HepG2 (cell line): ENCODE results near the gene TTC31. TPM values are rescaled to one million over a fixed set of nuclear protein-coding genes. Genes with fewer than 3 reads are reported as not detected.
A peak's percentile ranks its signal among the peaks of the same experiment; 100 is the strongest.

Source experiments
- AKAP8 ChIP-seq: sonication (generic); formaldehyde crosslinking; IDR thresholded peaks from 2 replicates; pipeline ENCODE4 v1.5.1; 2020; ENCODE audit warnings: mild to moderate bottlenecking, missing genetic modification reagents
- ATF1 ChIP-seq: IDR thresholded peaks from 2 replicates; pipeline ENCODE4 v1.6.1; 2016; ENCODE audit warnings: mild to moderate bottlenecking, control low read depth
- CBX5 ChIP-seq: sonication (generic); formaldehyde crosslinking; IDR thresholded peaks from 2 replicates; pipeline ENCODE4 v1.4.0; 2020; ENCODE audit warnings: missing genetic modification reagents, borderline replicate concordance
- CHD2 ChIP-seq: IDR thresholded peaks from 2 replicates; pipeline ENCODE4 v1.6.1; 2011; ENCODE audit warnings: low read depth, low read length, improper control_type of control experiment
- HMG20B ChIP-seq: conservative IDR thresholded peaks from 2 replicates; pipeline ENCODE4 v1.6.1; 2016; ENCODE audit warnings: missing genetic modification reagents, missing compliant biosample characterization
- KLF15 ChIP-seq: sonication (generic); formaldehyde crosslinking; IDR thresholded peaks from 2 replicates; pipeline ENCODE4 v1.8.1; 2023; ENCODE audit warnings: borderline replicate concordance, mild to moderate bottlenecking, inconsistent platforms, missing genetic modification reagents, mixed read lengths
- KLF9 ChIP-seq: IDR thresholded peaks from 2 replicates; pipeline ENCODE4 v1.6.1; 2016; ENCODE audit warnings: low read depth
- MEIS1 ChIP-seq: sonication (generic); formaldehyde crosslinking; IDR thresholded peaks from 2 replicates; pipeline ENCODE4 v1.9.0; 2021; ENCODE audit warnings: mild to moderate bottlenecking, missing genetic modification reagents, moderate library complexity, borderline replicate concordance
- MLLT10 ChIP-seq: sonication (generic); formaldehyde crosslinking; IDR thresholded peaks from 2 replicates; pipeline ENCODE4 v1.4.0; 2020; ENCODE audit warnings: missing genetic modification reagents
- MTA3 ChIP-seq: sonication (generic); formaldehyde crosslinking; IDR thresholded peaks from 2 replicates; pipeline ENCODE4 v1.4.0; 2020; ENCODE audit warnings: missing genetic modification reagents
- NBN ChIP-seq: fragments of 450-650 bp; conservative IDR thresholded peaks from 2 replicates; pipeline ENCODE4 v1.6.1; 2017
- NPAS2 ChIP-seq: sonication (generic); formaldehyde crosslinking; IDR thresholded peaks from 2 replicates; pipeline ENCODE4 v1.8.0; 2022; ENCODE audit warnings: mild to moderate bottlenecking, missing genetic modification reagents, borderline replicate concordance
- SMAD9 ChIP-seq: sonication (generic); formaldehyde crosslinking; IDR thresholded peaks from 2 replicates; pipeline ENCODE4 v1.5.1; 2020; ENCODE audit warnings: mild to moderate bottlenecking, missing genetic modification reagents
- TEAD2 ChIP-seq: sonication (generic); formaldehyde crosslinking; IDR thresholded peaks from 2 replicates; pipeline ENCODE4 v1.9.0; 2021; ENCODE audit warnings: missing genetic modification reagents
- ZFX ChIP-seq: sonication (generic); formaldehyde crosslinking; IDR thresholded peaks from 2 replicates; pipeline ENCODE4 v1.4.0; 2020; ENCODE audit warnings: mild to moderate bottlenecking, low read depth, missing genetic modification reagents, moderate library complexity
- ZNF446 ChIP-seq: sonication (generic); formaldehyde crosslinking; IDR thresholded peaks from 2 replicates; pipeline ENCODE4 v1.5.0; 2020; ENCODE audit warnings: mild to moderate bottlenecking, missing genetic modification reagents
- ZNF451 ChIP-seq: sonication (generic); formaldehyde crosslinking; IDR thresholded peaks from 2 replicates; pipeline ENCODE4 v1.5.0; 2020; ENCODE audit warnings: mild to moderate bottlenecking, missing genetic modification reagents
- ZNF615 ChIP-seq: sonication (generic); formaldehyde crosslinking; IDR thresholded peaks from 2 replicates; pipeline ENCODE4 v1.5.0; 2020; ENCODE audit warnings: mild to moderate bottlenecking, missing genetic modification reagents, borderline replicate concordance
- ZNF878 ChIP-seq: sonication (generic); formaldehyde crosslinking; IDR thresholded peaks from 2 replicates; pipeline ENCODE4 v1.8.1; 2023; ENCODE audit warnings: mild to moderate bottlenecking, missing genetic modification reagents, moderate library complexity
- ZNF879 ChIP-seq: sonication (generic); formaldehyde crosslinking; IDR thresholded peaks from 2 replicates; pipeline ENCODE4 v1.8.1; 2023; ENCODE audit warnings: missing genetic modification reagents
- polyA plus RNA-seq, 8 experiments: library from polyadenylated mRNA; depleted of rRNA in 3 of 8; stranded (reverse) in 7 of 8; unstranded in 1 of 8; fragments of >200 nt; fragmentation: Illumina TruSeq in 4 of 8; extraction: Trizol in 4 of 8; gene quantifications; 2 replicates each; pipeline versions ENCODE4 v1.2.1 to v1.2.3, GENCODE V29; 2011 to 2016; ENCODE audit warnings: low read depth in 4 of 8, missing spikeins in 1 of 8, mixed read lengths in 1 of 8; ENCODE audit not compliant: insufficient read depth in 1 of 8
- total RNA-seq, 5 experiments: library from RNA; depleted of rRNA; stranded (reverse); fragments of >200 nt; fragmentation: Illumina TruSeq; extraction: Trizol; gene quantifications; 2 replicates each; pipeline ENCODE4 v1.2.3, GENCODE V29; 2016; ENCODE audit warnings: low read depth in 1 of 5
- TF ChIP-seq, protein P1 (sequence below): sonication (generic); formaldehyde crosslinking; IDR thresholded peaks from 2 replicates; pipeline ENCODE4 v1.5.0; 2020; ENCODE audit warnings: mild to moderate bottlenecking, missing genetic modification reagents, moderate library complexity
- TF ChIP-seq, protein P2 (sequence below): IDR thresholded peaks from 2 replicates; pipeline ENCODE4 v1.6.1; 2012; ENCODE audit warnings: low read depth, low read length, improper control_type of control experiment
- TF ChIP-seq, protein P3 (sequence below): sonication (generic); formaldehyde crosslinking; IDR thresholded peaks from 2 replicates; pipeline ENCODE4 v1.5.1; 2020; ENCODE audit warnings: missing genetic modification reagents, mild to moderate bottlenecking, borderline replicate concordance
- TF ChIP-seq, protein P4 (sequence below): sonication (generic); formaldehyde crosslinking; IDR thresholded peaks from 2 replicates; pipeline ENCODE4 v1.5.0; 2020; ENCODE audit warnings: mild to moderate bottlenecking, missing genetic modification reagents, borderline replicate concordance

TTC31 gene
- total and polyA plus RNA-seq, 2 of the 13 experiments (the other 11 are each of a cell fraction or from before 2014, with no cell fraction given), result 28.3 to 39.5 TPM

DNA sequence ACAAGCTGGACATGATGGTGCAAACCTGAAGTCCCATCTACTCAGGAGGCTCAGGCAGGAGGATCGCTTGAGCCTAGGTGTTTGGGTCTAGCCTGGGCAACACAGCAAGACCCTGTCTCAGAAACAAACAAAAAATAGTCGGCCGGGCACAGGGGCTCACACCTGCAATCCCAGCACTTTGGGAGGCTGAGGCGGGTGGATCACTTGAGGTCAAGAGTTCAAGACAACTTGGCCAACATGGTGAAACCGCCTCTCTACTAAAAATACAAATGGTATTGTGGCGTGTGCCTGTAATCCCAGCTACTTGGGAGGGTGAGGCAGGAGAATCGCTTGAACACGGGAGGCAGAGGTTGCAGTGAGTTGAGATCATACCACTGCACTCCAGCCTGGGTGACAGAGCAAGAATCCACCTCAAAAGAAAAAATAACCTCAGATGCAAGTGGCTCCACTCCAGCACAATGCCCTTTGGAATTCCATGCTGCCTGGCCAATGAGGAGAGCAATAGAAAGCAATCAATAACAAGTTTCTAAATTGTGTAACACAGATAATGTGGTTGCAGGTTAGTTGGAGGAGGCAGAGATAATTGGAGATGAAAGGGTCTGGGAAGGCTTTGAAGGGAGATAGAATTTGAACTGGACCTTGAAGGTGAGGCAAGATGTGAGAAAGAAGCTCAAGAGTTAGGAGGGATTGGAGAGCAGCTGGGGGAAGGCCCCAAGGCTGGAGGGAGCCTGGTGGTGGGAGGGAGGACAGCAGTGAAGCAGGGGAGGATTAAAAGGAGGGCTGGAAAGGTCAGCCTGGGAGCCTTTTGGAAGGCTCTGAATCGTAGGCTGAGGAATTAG lies 6.0 kb downstream of the TTC31 start (continued):
- TF ChIP-seq, protein P1, sequence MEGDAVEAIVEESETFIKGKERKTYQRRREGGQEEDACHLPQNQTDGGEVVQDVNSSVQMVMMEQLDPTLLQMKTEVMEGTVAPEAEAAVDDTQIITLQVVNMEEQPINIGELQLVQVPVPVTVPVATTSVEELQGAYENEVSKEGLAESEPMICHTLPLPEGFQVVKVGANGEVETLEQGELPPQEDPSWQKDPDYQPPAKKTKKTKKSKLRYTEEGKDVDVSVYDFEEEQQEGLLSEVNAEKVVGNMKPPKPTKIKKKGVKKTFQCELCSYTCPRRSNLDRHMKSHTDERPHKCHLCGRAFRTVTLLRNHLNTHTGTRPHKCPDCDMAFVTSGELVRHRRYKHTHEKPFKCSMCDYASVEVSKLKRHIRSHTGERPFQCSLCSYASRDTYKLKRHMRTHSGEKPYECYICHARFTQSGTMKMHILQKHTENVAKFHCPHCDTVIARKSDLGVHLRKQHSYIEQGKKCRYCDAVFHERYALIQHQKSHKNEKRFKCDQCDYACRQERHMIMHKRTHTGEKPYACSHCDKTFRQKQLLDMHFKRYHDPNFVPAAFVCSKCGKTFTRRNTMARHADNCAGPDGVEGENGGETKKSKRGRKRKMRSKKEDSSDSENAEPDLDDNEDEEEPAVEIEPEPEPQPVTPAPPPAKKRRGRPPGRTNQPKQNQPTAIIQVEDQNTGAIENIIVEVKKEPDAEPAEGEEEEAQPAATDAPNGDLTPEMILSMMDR (CRISPR knock-in tag), result 0 out of 2 replicates have a peak, but pooled peaks have one; percentile 3
- TF ChIP-seq MEIS1 (CRISPR knock-in tag) (no peak), ZFX (CRISPR knock-in tag) (peak; percentile 33; the same call in 1 of the 2 replicates), ZNF878 (CRISPR knock-in tag) (no peak), TEAD2 (CRISPR knock-in tag) (no peak), MLLT10 (CRISPR knock-in tag) (no peak), ZNF615 (CRISPR knock-in tag) (no peak), CBX5 (CRISPR knock-in tag) (no peak; the same call in 1 of the 2 replicates), ZNF879 (CRISPR knock-in tag) (no peak), SMAD9 (no peak), MTA3 (no peak), NBN (no peak), HMG20B (CRISPR knock-in tag) (peak; percentile 76; the same call in 1 of the 2 replicates), AKAP8 (CRISPR knock-in tag) (peak; percentile 39; the same call in 1 of the 2 replicates), CHD2 (no peak), NPAS2 (CRISPR knock-in tag) (no peak), ZNF451 (no peak), ZNF446 (no peak), ATF1 (CRISPR knock-in tag) (peak; percentile 77), KLF9 (no peak), KLF15 (CRISPR knock-in tag) (no peak)
- TF ChIP-seq, protein P2, sequence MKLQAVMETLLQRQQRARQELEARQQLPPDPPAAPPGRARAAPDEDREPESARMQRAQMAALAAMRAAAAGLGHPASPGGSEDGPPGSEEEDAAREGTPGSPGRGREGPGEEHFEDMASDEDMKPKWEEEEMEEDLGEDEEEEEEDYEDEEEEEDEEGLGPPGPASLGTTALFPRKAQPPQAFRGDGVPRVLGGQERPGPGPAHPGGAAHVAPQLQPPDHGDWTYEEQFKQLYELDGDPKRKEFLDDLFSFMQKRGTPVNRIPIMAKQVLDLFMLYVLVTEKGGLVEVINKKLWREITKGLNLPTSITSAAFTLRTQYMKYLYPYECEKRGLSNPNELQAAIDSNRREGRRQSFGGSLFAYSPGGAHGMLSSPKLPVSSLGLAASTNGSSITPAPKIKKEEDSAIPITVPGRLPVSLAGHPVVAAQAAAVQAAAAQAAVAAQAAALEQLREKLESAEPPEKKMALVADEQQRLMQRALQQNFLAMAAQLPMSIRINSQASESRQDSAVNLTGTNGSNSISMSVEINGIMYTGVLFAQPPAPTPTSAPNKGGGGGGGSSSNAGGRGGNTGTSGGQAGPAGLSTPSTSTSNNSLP, result peak; percentile 77
- TF ChIP-seq, protein P3, sequence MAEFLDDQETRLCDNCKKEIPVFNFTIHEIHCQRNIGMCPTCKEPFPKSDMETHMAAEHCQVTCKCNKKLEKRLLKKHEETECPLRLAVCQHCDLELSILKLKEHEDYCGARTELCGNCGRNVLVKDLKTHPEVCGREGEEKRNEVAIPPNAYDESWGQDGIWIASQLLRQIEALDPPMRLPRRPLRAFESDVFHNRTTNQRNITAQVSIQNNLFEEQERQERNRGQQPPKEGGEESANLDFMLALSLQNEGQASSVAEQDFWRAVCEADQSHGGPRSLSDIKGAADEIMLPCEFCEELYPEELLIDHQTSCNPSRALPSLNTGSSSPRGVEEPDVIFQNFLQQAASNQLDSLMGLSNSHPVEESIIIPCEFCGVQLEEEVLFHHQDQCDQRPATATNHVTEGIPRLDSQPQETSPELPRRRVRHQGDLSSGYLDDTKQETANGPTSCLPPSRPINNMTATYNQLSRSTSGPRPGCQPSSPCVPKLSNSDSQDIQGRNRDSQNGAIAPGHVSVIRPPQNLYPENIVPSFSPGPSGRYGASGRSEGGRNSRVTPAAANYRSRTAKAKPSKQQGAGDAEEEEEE (CRISPR knock-in tag), result no peak
- TF ChIP-seq, protein P4, sequence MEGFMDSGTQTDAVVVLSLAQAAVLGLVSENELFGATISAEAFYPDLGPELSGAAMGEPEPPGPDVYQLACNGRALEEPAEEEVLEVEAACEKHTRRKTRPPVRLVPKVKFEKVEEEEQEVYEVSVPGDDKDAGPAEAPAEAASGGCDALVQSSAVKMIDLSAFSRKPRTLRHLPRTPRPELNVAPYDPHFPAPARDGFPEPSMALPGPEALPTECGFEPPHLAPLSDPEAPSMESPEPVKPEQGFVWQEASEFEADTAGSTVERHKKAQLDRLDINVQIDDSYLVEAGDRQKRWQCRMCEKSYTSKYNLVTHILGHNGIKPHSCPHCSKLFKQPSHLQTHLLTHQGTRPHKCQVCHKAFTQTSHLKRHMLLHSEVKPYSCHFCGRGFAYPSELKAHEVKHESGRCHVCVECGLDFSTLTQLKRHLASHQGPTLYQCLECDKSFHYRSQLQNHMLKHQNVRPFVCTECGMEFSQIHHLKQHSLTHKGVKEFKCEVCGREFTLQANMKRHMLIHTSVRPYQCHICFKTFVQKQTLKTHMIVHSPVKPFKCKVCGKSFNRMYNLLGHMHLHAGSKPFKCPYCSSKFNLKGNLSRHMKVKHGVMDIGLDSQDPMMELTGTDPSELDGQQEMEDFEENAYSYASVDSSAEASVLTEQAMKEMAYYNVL (CRISPR knock-in tag), result peak; percentile 76; the same call in 1 of the 2 replicates
